ENCODE measurements around the gene KIF5B. TPM values are rescaled to one million over a fixed set of nuclear protein-coding genes. Genes with fewer than 3 reads are reported as not detected.

Gene KIF5B
- total RNA-seq, 1 experiment from 2014 or later: 117 TPM

GRCh38 chr10:32060347-32060746 is 4.1 kb upstream of the KIF5B start:
- no peak for TF ChIP-seq CTCF (IDR thresholded peaks at IDR 0.05 in 2 of 3, conservative IDR thresholded peaks at IDR 0.05 in 1 of 3; ENCODE audit: borderline replicate concordance in 1 of 3, insufficient read depth in 1 of 3, low read depth in 2 of 3, low read length in 2 of 3)
- no peak for TF ChIP-seq SP1 (IDR thresholded peaks at IDR 0.05; ENCODE audit: low read depth)
- no peak for TF ChIP-seq ZFX (IDR thresholded peaks at IDR 0.05)
- no peak for TF ChIP-seq ATF3 (IDR thresholded peaks at IDR 0.05)
- no peak for TF ChIP-seq POLR2A (IDR thresholded peaks at IDR 0.05; ENCODE audit: borderline replicate concordance, extremely low read depth, insufficient read depth, insufficient read length)
- no peak for TF ChIP-seq EGR1 (IDR thresholded peaks at IDR 0.05; ENCODE audit: low read depth)
- no peak for TF ChIP-seq EZH2phosphoT487 (IDR thresholded peaks at IDR 0.05; ENCODE audit: borderline replicate concordance)
- no peak for TF ChIP-seq CEBPB (IDR thresholded peaks at IDR 0.05; ENCODE audit: low read depth)
- TF ChIP-seq SRF (IDR thresholded peaks at IDR 0.05; ENCODE audit: low read depth): no peak
- Histone ChIP-seq H3K9me3 (ENCODE audit: control insufficient read depth in 1 of 2, insufficient read depth in 1 of 2, low read depth in 1 of 2, low read length in 2 of 2) (no peaks in the 10 kb centered on the region), H3K27ac (ENCODE audit: low read depth, low read length) (no peak overlapping the region), H3K27me3 (ENCODE audit: insufficient read depth, low read length) (no peaks in the 10 kb centered on the region), H2AFZ (ENCODE audit: low read depth, low read length, poor library complexity, severe bottlenecking) (no peak overlapping the region), H3K79me2 (ENCODE audit: insufficient read depth, low read length) (peaks cover 7% of the 10 kb centered on the region), H3K9me2 (ENCODE audit: insufficient read depth) (no peaks in the 10 kb centered on the region), H3K4me3 (replicated peaks in 1 of 2; ENCODE audit: low read depth in 1 of 2, low read length in 2 of 2) (no peak overlapping the region), H3K4me2 (ENCODE audit: low read length) (no peak overlapping the region), H3K4me1 (ENCODE audit: control insufficient read depth in 1 of 2, insufficient read depth in 2 of 2, low read length in 2 of 2) (peaks cover 3 to 10% of the 10 kb centered on the region in 2 experiments; a peak in 3 of 4 replicates), H3K9ac (ENCODE audit: low read length) (no peak overlapping the region), H4K20me1 (ENCODE audit: insufficient read depth) (peaks cover under 1% of the 10 kb centered on the region; the same call in 1 of the 2 replicates), H3K36me3 (ENCODE audit: control insufficient read depth in 1 of 2, insufficient read depth in 2 of 2, low read length in 2 of 2) (no peaks in the 10 kb centered on the region)
- CTCF ChIA-PET: no interaction called here
- BruUV-seq (replicated peaks): no TSS peak
- no peak for DNase-seq (ENCODE audit: low read depth, low spot score)
- RAD21 ChIA-PET (ENCODE audit: low non-redundant PET in 1 of 2, low total read pairs in 2 of 2, uncharacterized antibody in 2 of 2, unreplicated experiment in 2 of 2): no interaction called here
- intact Hi-C loops (cut with micrococcal nuclease): no loop called here
- ATAC-seq: no peak
- POLR2A ChIA-PET: no interaction called here

- peaks cover 9% of the 10 kb centered on the region; the same call in 1 of the 2 replicates for H4K20me1 ChIP-seq (ENCODE audit: insufficient read depth)
- ChIA-PET RAD21 (ENCODE audit: low non-redundant PET in 1 of 2, low total read pairs in 2 of 2, uncharacterized antibody in 2 of 2, unreplicated experiment in 2 of 2) (no interaction called here), POLR2A (no interaction called here), CTCF (no interaction called here)
- H3K27ac ChIP-seq (ENCODE audit: low read depth, low read length): no peak overlapping the region
- DNase-seq (ENCODE audit: low read depth, low spot score) (no peak), ATAC-seq (no peak)
- H2AFZ ChIP-seq (ENCODE audit: low read depth, low read length, poor library complexity, severe bottlenecking): no peak overlapping the region
- H3K4me2 ChIP-seq (ENCODE audit: low read length): no peak overlapping the region
- H3K36me3 ChIP-seq (ENCODE audit: control insufficient read depth in 1 of 2, insufficient read depth in 2 of 2, low read length in 2 of 2): no peaks in the 10 kb centered on the region
- H3K9me2 ChIP-seq (ENCODE audit: insufficient read depth): no peaks in the 10 kb centered on the region
- peaks cover 16% of the 10 kb centered on the region for H3K79me2 ChIP-seq (ENCODE audit: insufficient read depth, low read length)
- intact Hi-C loops (cut with micrococcal nuclease): loop anchor here (5.0 to 10.0 kb wide), 3 partner anchors 78 to 305 kb away; no protein-coding TSS in a partner anchor
- no peaks in the 10 kb centered on the region for H3K27me3 ChIP-seq (ENCODE audit: insufficient read depth, low read length)
- H3K4me1 ChIP-seq (ENCODE audit: control insufficient read depth in 1 of 2, insufficient read depth in 2 of 2, low read length in 2 of 2): peaks cover 3 to 16% of the 10 kb centered on the region in 2 experiments
- no peak overlapping the region for H3K4me3 ChIP-seq (replicated peaks in 1 of 2; ENCODE audit: low read depth in 1 of 2, low read length in 2 of 2)
- no peak overlapping the region for H3K9ac ChIP-seq (ENCODE audit: low read length)
- BruUV-seq (replicated peaks): no TSS peak
- no peaks in the 10 kb centered on the region for H3K9me3 ChIP-seq (ENCODE audit: control insufficient read depth in 1 of 2, insufficient read depth in 1 of 2, low read depth in 1 of 2, low read length in 2 of 2)
- TF ChIP-seq POLR2AphosphoS5 (IDR thresholded peaks at IDR 0.05; ENCODE audit: low read depth, low read length) (no peak), ELF1 (IDR thresholded peaks at IDR 0.05; ENCODE audit: borderline replicate concordance, low read depth) (no peak), CEBPB (IDR thresholded peaks at IDR 0.05; ENCODE audit: low read depth) (no peak), YY1 (IDR thresholded peaks at IDR 0.05; ENCODE audit: extremely low read depth, insufficient replicate concordance, low read depth, low read length) (no peak), EZH2phosphoT487 (IDR thresholded peaks at IDR 0.05; ENCODE audit: borderline replicate concordance) (no peak), ZNF274 (IDR thresholded peaks at IDR 0.05; ENCODE audit: low read depth, low read length) (no peak), ZBTB33 (IDR thresholded peaks at IDR 0.05; ENCODE audit: extremely low read depth, insufficient replicate concordance, low read length) (no peak), SP1 (IDR thresholded peaks at IDR 0.05; ENCODE audit: low read depth) (no peak), POLR2A (IDR thresholded peaks at IDR 0.05; ENCODE audit: borderline replicate concordance, extremely low read depth, insufficient read depth, insufficient read length) (no peak), CBX3 (IDR thresholded peaks at IDR 0.05; ENCODE audit: low read depth) (no peak), TCF7L2 (IDR thresholded peaks at IDR 0.05; ENCODE audit: borderline replicate concordance, extremely low read depth, insufficient read depth, insufficient read length) (no peak), EZH2 (IDR thresholded peaks at IDR 0.05) (no peak)
Measured at GRCh38 chr10:32059472-32059871, 3.2 kb upstream of the KIF5B start.

Data from HCT116 (cell line).